HEK293T (cell line): ENCODE measurements around the gene SCYGR7.

Experiments used
- CTCF ChIA-PET: fragments of 350-600 bp; formaldehyde crosslinking; extraction: SDS; loops from one replicate; lab custom pipeline; 2021; ENCODE audit warnings: antibody characterized with exemption, inconsistent platforms; lab: Yijun Ruan, JAX
- POLR2A ChIA-PET: fragments of 350-600 bp; formaldehyde crosslinking; extraction: SDS; loops from one replicate; lab custom pipeline; 2020; ENCODE audit warnings: antibody characterized with exemption, inconsistent platforms; lab: Yijun Ruan, JAX
- DNase-seq: peaks from one replicate; pipeline ENCODE4 v3.0.0; 2012; ENCODE audit warnings: mixed read lengths; ENCODE audit errors: extremely low spot score
- ARNT ChIP-seq: fragments of 450-650 bp; IDR thresholded peaks from 2 replicates; pipeline ENCODE4 v1.6.1; 2017; ENCODE audit warnings: mild to moderate bottlenecking
- BHLHE40 ChIP-seq: fragments of 450-650 bp; IDR thresholded peaks from 2 replicates; pipeline ENCODE4 v1.6.1; 2016; ENCODE audit warnings: mild to moderate bottlenecking, moderate library complexity, borderline replicate concordance
- CTBP1 ChIP-seq: fragments of 450-650 bp; IDR thresholded peaks from 2 replicates; pipeline ENCODE4 v1.6.1; 2016; ENCODE audit warnings: borderline replicate concordance
- ELF4 ChIP-seq: fragments of 450-650 bp; IDR thresholded peaks from 2 replicates; pipeline ENCODE4 v1.6.1; 2017; ENCODE audit warnings: antibody characterized with exemption
- FOXA1 ChIP-seq: fragments of 450-650 bp; IDR thresholded peaks from 2 replicates; pipeline ENCODE4 v1.6.1; 2016; ENCODE audit warnings: mild to moderate bottlenecking
- FOXK2 ChIP-seq: fragments of 450-650 bp; IDR thresholded peaks from 2 replicates; pipeline ENCODE4 v1.6.1; 2016; ENCODE audit warnings: mild to moderate bottlenecking
- FOXM1 ChIP-seq: fragments of 450-650 bp; IDR thresholded peaks from 2 replicates; pipeline ENCODE4 v1.6.1; 2017; ENCODE audit warnings: mild to moderate bottlenecking, borderline replicate concordance
- HDGF ChIP-seq: fragments of 450-650 bp; IDR thresholded peaks from 2 replicates; pipeline ENCODE4 v1.6.1; 2017; ENCODE audit warnings: antibody characterized with exemption, borderline replicate concordance
- L3MBTL2 ChIP-seq: fragments of 450-650 bp; conservative IDR thresholded peaks from 2 replicates; pipeline ENCODE4 v1.6.1; 2016; ENCODE audit warnings: mild to moderate bottlenecking
- LEF1 ChIP-seq: fragments of 450-650 bp; IDR thresholded peaks from 2 replicates; pipeline ENCODE4 v1.6.1; 2017; ENCODE audit warnings: mild to moderate bottlenecking, borderline replicate concordance
- NFRKB ChIP-seq: fragments of 450-650 bp; IDR thresholded peaks from 2 replicates; pipeline ENCODE4 v1.6.1; 2016; ENCODE audit warnings: mild to moderate bottlenecking, moderate library complexity
- PKNOX1 ChIP-seq: fragments of 450-650 bp; IDR thresholded peaks from 2 replicates; pipeline ENCODE4 v1.6.1; 2016
- SP1 ChIP-seq: fragments of 450-650 bp; IDR thresholded peaks from 2 replicates; pipeline ENCODE4 v1.6.1; 2017
- SUZ12 ChIP-seq: fragments of 450-650 bp; IDR thresholded peaks from 2 replicates; pipeline ENCODE4 v1.6.1; 2016; ENCODE audit warnings: mild to moderate bottlenecking
- TARDBP ChIP-seq: fragments of 450-650 bp; IDR thresholded peaks from 2 replicates; pipeline ENCODE4 v1.6.1; 2016
- ZNF384 ChIP-seq: fragments of 450-650 bp; IDR thresholded peaks from 2 replicates; pipeline ENCODE4 v1.6.1; 2016

Gene SCYGR7

GRCh38 chr2:227774895-227775842 is 47.0 kb downstream of the SCYGR7 start:
- TF ChIP-seq SUZ12 (no peak), LEF1 (no peak), SP1 (no peak), HDGF (no peak), FOXA1 (no peak), ELF4 (no peak), NFRKB (no peak), TARDBP (no peak), FOXK2 (no peak), ARNT (no peak), ZNF384 (no peak), BHLHE40 (no peak), L3MBTL2 (no peak), CTBP1 (no peak), PKNOX1 (no peak), FOXM1 (no peak)
- no peak for DNase-seq
- CTCF ChIA-PET = no interaction called here
- POLR2A ChIA-PET = no interaction called here
